ENCODE measurements around the gene SIGLEC6. TPM values are rescaled to one million over a fixed set of nuclear protein-coding genes. Genes with fewer than 3 reads are reported as not detected.

Gene SIGLEC6
- polyA plus RNA-seq, 2 donors, result 0.13 TPM; not detected in 1

DNA sequence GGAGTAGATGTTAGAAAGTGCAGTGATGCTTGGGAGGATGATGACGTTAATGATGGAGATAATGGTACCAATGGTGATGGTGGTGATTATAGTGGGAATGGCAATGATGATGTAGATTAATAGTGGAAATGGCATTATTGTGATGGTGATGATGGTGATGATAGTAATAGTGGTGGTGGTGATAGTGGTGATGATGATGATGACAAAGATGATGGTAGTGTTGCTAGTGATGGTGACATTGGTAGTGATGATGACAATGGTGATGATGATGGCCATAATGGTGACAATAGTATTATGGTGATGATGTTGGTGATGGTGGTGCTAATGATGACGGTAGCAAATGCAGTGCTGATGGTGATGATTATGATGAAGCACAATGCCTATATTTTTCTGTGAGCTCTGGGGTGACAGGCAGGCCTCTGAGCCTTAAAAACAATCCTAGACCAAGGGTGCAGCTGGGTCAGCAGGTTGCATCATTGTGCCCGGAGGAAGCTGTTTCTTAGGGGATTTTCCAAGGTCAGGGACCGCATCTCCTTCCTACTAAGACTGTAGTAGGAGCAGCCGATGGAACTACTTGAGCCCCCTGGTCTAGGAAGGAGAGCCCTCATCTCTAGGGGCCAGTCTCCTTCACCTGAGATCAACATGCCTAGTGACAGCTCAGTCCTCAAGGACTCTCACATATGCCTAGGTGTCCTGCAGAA is 45.4 kb downstream of the SIGLEC6 start:
- 76 to 80% methylated on average over 5 of the region's 5 CpGs for WGBS, 2 donors
- no peak overlapping the region for H3K4me3 ChIP-seq (ENCODE audit: low read depth in 1 of 2, low read length in 2 of 2)
- no peaks in the 10 kb centered on the region for H3K36me3 ChIP-seq (ENCODE audit: control insufficient read depth in 2 of 2, insufficient read depth in 2 of 2, low read length in 1 of 2)
- H3K4me1 ChIP-seq (ENCODE audit: control insufficient read depth in 2 of 2, insufficient read depth in 2 of 2, low read length in 1 of 2), result no peaks in the 10 kb centered on the region
- no peak overlapping the region for H3K27ac ChIP-seq (ENCODE audit: low read depth in 2 of 2, low read length in 1 of 2)
- no peaks in the 10 kb centered on the region for H3K27me3 ChIP-seq (ENCODE audit: control insufficient read depth in 1 of 2, insufficient read depth in 2 of 2, low read length in 2 of 2)
- H3K9me3 ChIP-seq (ENCODE audit: control insufficient read depth in 2 of 2, insufficient read depth in 1 of 2, low read depth in 1 of 2, low read length in 1 of 2), result no peaks in the 10 kb centered on the region

DNA sequence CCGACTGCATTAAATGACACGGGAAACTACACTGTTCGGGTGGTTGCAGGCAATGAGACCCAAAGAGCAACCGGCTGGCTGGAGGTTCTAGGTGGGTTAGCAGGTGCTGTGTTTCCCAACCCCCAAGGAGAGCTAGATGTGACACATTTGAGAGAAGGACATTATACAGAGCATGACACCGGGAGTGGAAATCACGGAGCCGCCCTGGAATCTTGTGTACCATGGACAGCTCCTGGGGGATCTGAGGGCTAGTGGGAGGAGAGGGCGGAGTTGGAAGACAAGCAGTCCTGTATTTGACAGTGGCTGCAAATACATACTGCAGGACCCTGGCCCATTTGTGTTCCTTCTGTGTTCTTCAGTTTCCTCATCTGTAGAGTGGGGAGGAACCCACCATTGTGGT is 50.9 kb downstream of the SIGLEC6 start:
- WGBS, 2 donors, result 37 to 41% methylated on average over 8 of the region's 8 CpGs
- Histone ChIP-seq H3K4me3 (ENCODE audit: low read depth in 1 of 2, low read length in 2 of 2) (no peak overlapping the region), H3K36me3 (ENCODE audit: control insufficient read depth in 2 of 2, insufficient read depth in 2 of 2, low read length in 1 of 2) (no peaks in the 10 kb centered on the region), H3K4me1 (ENCODE audit: control insufficient read depth in 2 of 2, insufficient read depth in 2 of 2, low read length in 1 of 2) (no peaks in the 10 kb centered on the region), H3K9me3 (ENCODE audit: control insufficient read depth in 2 of 2, insufficient read depth in 1 of 2, low read depth in 1 of 2, low read length in 1 of 2) (no peaks in the 10 kb centered on the region), H3K27me3 (ENCODE audit: control insufficient read depth in 1 of 2, insufficient read depth in 2 of 2, low read length in 2 of 2) (no peaks in the 10 kb centered on the region), H3K27ac (ENCODE audit: low read depth in 2 of 2, low read length in 1 of 2) (no peak overlapping the region)

DNA sequence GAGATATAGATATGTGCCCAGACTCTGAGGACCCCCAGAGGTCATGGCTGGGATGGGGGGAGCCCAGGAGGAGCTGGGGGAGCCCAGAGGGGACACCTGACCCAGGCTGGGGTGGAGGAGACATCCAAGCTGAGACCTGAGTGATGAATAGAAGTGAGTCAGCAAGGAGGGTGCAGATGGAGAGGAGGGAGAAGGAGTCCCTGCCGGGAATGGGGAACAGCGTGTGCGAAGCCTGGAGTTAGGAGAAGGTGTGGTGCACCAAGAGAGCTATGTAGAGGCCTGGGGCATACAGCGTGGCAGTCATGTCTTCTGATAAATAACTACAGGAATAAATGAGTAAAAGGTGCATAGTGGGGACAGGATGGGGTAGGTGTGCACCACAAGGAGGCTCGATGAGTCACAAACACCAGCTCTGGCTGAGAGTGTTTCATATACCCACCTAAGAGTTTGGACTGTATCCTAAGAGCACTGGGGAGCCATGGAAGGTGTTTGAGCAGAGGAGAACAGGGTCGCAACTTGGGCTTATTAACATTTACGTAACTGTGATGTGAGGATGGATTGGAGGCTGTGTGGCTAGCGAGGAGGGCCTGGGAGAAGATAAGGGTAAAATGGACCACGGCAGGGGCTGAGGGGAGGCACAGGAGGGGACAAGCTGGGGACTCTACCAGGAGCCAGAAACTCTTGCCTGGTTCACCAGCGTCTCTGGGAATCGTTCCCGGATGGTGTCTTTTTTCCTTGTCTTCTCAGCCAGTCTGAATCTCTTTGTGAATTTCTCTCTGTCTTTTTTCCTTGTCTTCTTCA is 51.7 kb downstream of the SIGLEC6 start:
- WGBS, 2 donors, result 80% methylated on average over 12 of the region's 12 CpGs
- Histone ChIP-seq H3K27ac (ENCODE audit: low read depth in 2 of 2, low read length in 1 of 2) (no peak overlapping the region), H3K9me3 (ENCODE audit: control insufficient read depth in 2 of 2, insufficient read depth in 1 of 2, low read depth in 1 of 2, low read length in 1 of 2) (no peaks in the 10 kb centered on the region), H3K36me3 (ENCODE audit: control insufficient read depth in 2 of 2, insufficient read depth in 2 of 2, low read length in 1 of 2) (no peaks in the 10 kb centered on the region), H3K27me3 (ENCODE audit: control insufficient read depth in 1 of 2, insufficient read depth in 2 of 2, low read length in 2 of 2) (no peaks in the 10 kb centered on the region), H3K4me3 (ENCODE audit: low read depth in 1 of 2, low read length in 2 of 2) (no peak overlapping the region), H3K4me1 (ENCODE audit: control insufficient read depth in 2 of 2, insufficient read depth in 2 of 2, low read length in 1 of 2) (no peaks in the 10 kb centered on the region)

DNA sequence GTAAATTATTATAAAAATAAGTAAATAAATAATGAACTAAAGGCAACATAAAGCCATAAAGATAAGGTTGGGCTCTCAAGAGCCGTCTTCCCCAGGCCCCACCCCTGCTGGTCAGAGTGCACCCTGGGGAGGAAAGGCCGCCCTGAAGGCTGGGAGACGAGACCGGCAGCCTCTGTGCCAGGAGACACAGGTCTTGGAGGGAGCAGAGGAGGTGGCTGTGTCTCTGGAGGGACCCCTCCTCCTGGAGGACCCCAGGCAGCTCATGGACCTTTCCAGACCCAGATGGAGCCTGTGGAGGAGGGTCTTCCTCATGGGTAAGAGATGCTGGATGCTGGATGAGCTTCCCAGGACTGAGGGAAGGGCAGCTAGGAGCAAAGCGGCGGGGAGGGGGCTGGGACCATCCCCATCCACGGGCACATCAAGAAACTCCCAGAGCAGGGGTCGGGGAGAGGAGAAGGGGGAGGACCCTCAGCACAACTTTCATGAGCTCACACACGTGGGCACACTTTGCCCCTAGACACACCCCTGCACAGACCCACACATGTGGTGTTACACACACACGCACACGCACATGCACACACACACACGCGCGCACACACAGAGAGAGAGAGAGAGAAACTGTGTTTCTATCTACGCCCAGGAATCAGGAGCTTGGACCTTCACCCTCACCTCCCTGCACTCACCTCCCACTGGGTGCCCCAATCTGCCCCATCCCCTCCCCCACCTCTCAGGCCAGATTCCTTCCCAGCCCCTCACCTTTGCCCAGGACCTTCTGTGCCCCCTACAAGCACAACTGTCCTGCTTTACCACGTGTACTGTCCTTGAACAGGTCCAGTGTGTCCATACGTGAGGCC is 52.9 kb downstream of the SIGLEC6 start, which contains the start of gene CEACAM18:
CEACAM18 (plus strand) TSS at position 159 of the 854 bp plus-strand sequence.
- 57% methylated on average over 17 of the region's 17 CpGs for WGBS, 2 donors
- H3K4me3 ChIP-seq (ENCODE audit: low read depth in 1 of 2, low read length in 2 of 2), result no peak within 1 kb of the TSS
- H3K36me3 ChIP-seq (ENCODE audit: control insufficient read depth in 2 of 2, insufficient read depth in 2 of 2, low read length in 1 of 2), result no peaks in the 10 kb centered on the region
- no peaks in the 10 kb centered on the region for H3K4me1 ChIP-seq (ENCODE audit: control insufficient read depth in 2 of 2, insufficient read depth in 2 of 2, low read length in 1 of 2)
- H3K27me3 ChIP-seq (ENCODE audit: control insufficient read depth in 1 of 2, insufficient read depth in 2 of 2, low read length in 2 of 2), result no peaks in the 10 kb centered on the region
- H3K9me3 ChIP-seq (ENCODE audit: control insufficient read depth in 2 of 2, insufficient read depth in 1 of 2, low read depth in 1 of 2, low read length in 1 of 2), result no peaks in the 10 kb centered on the region
- no peak within 1 kb of the TSS for H3K27ac ChIP-seq (ENCODE audit: low read depth in 2 of 2, low read length in 1 of 2)

DNA sequence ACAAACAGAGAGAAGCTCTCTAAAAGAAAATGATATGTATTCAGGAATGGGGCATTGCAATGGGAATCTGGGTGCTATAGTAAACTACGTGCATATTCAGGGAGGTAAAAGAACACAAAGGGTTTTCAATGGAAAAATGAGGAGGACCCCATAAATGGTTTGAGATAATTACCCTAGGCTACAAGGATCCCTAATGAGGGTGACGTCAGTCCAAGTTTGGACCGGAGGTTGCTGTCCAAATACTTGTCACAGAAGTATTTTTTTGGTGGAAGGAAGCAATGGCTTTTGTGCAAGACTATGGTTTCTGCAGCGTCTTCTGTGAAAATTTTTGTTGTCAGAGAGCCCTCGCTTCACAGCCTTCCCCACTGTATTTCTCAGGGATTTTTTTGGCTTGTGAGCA is 54.1 kb downstream of the SIGLEC6 start:
- 68 to 69% methylated on average over 5 of the region's 5 CpGs for WGBS, 2 donors
- Histone ChIP-seq H3K27ac (ENCODE audit: low read depth in 2 of 2, low read length in 1 of 2) (no peak overlapping the region), H3K4me1 (ENCODE audit: control insufficient read depth in 2 of 2, insufficient read depth in 2 of 2, low read length in 1 of 2) (no peaks in the 10 kb centered on the region), H3K4me3 (ENCODE audit: low read depth in 1 of 2, low read length in 2 of 2) (no peak overlapping the region), H3K27me3 (ENCODE audit: control insufficient read depth in 1 of 2, insufficient read depth in 2 of 2, low read length in 2 of 2) (no peaks in the 10 kb centered on the region), H3K9me3 (ENCODE audit: control insufficient read depth in 2 of 2, insufficient read depth in 1 of 2, low read depth in 1 of 2, low read length in 1 of 2) (no peaks in the 10 kb centered on the region), H3K36me3 (ENCODE audit: control insufficient read depth in 2 of 2, insufficient read depth in 2 of 2, low read length in 1 of 2) (no peaks in the 10 kb centered on the region)

DNA sequence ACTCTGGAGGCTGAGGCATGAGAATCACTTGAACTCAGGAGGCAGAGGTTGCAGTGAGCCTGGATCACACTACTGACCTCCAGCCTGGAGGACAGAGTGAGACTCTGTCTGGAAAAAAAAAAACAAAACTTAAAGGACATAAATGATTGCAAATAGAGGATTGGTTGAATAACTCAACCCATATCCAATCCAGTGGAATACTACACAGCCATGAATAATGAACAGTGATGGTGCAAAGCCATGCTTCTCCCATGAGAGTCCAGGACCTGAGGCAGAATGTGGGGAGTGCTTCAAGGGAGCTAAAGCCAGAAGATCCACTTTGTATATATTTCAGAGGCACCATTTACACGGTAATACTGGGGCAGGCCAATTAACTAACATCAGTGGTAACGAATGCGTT is 55.3 kb downstream of the SIGLEC6 start:
- H3K27me3 ChIP-seq (ENCODE audit: control insufficient read depth in 1 of 2, insufficient read depth in 2 of 2, low read length in 2 of 2), result no peaks in the 10 kb centered on the region
- no peak overlapping the region for H3K27ac ChIP-seq (ENCODE audit: low read depth in 2 of 2, low read length in 1 of 2)
- H3K4me1 ChIP-seq (ENCODE audit: control insufficient read depth in 2 of 2, insufficient read depth in 2 of 2, low read length in 1 of 2), result no peaks in the 10 kb centered on the region
- H3K4me3 ChIP-seq (ENCODE audit: low read depth in 1 of 2, low read length in 2 of 2), result no peak overlapping the region
- no peaks in the 10 kb centered on the region for H3K36me3 ChIP-seq (ENCODE audit: control insufficient read depth in 2 of 2, insufficient read depth in 2 of 2, low read length in 1 of 2)
- WGBS, 2 donors, result 92% methylated on average over 3 of the region's 3 CpGs
- no peaks in the 10 kb centered on the region for H3K9me3 ChIP-seq (ENCODE audit: control insufficient read depth in 2 of 2, insufficient read depth in 1 of 2, low read depth in 1 of 2, low read length in 1 of 2)

DNA sequence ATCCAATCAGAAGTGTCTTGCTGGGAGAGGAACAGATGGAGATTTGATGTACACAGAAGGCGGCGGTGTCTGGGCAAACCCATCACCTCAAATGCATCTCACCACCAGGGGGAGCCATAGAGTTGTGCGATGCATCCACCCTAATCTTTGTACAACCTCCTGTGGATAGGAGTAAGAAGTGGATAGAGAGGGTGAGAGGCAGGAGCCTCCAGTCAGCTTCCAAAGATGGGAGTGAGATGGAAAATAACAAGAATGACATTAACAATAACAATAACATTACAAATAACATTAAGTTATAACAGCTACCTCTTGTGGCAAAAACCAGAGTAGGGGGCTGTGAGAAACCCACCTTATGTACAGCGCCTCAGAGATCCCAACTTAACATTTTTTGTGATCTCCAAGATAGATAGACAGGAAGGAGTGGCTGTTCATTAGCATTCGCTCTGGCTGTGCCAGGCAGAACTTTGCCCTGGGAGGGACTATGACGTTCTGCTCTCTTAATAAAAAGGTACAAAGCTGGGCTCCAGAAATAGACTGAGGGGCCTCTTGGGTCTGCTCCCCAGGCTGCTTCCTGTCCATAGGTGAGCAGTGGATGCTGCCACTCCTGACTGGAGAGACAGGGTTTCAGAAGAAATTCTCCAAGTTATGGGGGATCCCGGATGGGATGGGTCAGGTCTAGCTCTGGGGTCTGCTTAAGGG is 58.3 kb downstream of the SIGLEC6 start:
- Histone ChIP-seq H3K27me3 (ENCODE audit: control insufficient read depth in 1 of 2, insufficient read depth in 2 of 2, low read length in 2 of 2) (no peaks in the 10 kb centered on the region), H3K27ac (ENCODE audit: low read depth in 2 of 2, low read length in 1 of 2) (no peak overlapping the region), H3K4me1 (ENCODE audit: control insufficient read depth in 2 of 2, insufficient read depth in 2 of 2, low read length in 1 of 2) (no peaks in the 10 kb centered on the region), H3K36me3 (ENCODE audit: control insufficient read depth in 2 of 2, insufficient read depth in 2 of 2, low read length in 1 of 2) (no peaks in the 10 kb centered on the region), H3K4me3 (ENCODE audit: low read depth in 1 of 2, low read length in 2 of 2) (no peak overlapping the region), H3K9me3 (ENCODE audit: control insufficient read depth in 2 of 2, insufficient read depth in 1 of 2, low read depth in 1 of 2, low read length in 1 of 2) (no peaks in the 10 kb centered on the region)
- 32% methylated on average over 7 of the region's 7 CpGs for WGBS, 2 donors

DNA sequence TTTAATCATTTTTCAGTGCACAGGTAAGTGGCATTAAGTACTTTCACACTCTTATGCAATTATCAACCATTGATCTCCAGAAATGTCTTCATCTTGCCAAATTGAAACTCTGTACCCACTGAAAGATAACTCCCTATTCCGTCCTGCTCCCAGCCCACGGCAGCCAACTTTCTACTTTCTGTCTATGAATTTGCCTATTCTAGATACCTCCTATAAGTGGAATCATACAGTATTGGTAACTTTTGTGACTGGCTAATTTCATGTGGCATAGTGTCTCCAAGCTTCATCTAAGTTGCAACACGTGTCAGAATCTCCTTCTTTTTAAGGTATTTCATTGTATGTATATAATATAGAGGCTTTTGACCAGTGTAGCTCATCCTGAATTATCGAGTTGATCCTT is 58.9 kb downstream of the SIGLEC6 start:
- H3K9me3 ChIP-seq (ENCODE audit: control insufficient read depth in 2 of 2, insufficient read depth in 1 of 2, low read depth in 1 of 2, low read length in 1 of 2), result no peaks in the 10 kb centered on the region
- no peaks in the 10 kb centered on the region for H3K27me3 ChIP-seq (ENCODE audit: control insufficient read depth in 1 of 2, insufficient read depth in 2 of 2, low read length in 2 of 2)
- H3K36me3 ChIP-seq (ENCODE audit: control insufficient read depth in 2 of 2, insufficient read depth in 2 of 2, low read length in 1 of 2), result no peaks in the 10 kb centered on the region
- H3K4me3 ChIP-seq (ENCODE audit: low read depth in 1 of 2, low read length in 2 of 2), result no peak overlapping the region
- H3K4me1 ChIP-seq (ENCODE audit: control insufficient read depth in 2 of 2, insufficient read depth in 2 of 2, low read length in 1 of 2), result no peaks in the 10 kb centered on the region
- H3K27ac ChIP-seq (ENCODE audit: low read depth in 2 of 2, low read length in 1 of 2), result no peak overlapping the region
- 10 to 13% methylated on average over 4 of the region's 4 CpGs for WGBS, 2 donors

DNA sequence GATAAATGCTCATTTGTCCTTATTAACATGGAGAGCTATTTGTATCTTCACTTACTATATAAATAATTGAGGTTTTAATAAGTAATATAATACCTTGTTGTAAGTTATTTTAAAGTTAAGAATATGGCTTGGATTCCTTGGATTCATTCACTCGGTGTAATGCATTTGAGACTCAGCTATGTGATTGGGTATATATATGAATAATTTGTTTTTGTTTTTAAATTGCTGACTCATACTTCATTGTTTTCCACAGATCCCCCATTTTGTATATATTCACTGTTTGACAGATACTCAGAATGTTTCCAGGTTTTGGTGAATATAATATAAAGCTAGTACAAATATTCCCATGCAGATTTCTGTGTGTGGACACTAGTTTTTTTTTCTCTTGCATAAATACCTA is 59.9 kb downstream of the SIGLEC6 start:
- H3K4me1 ChIP-seq (ENCODE audit: control insufficient read depth in 2 of 2, insufficient read depth in 2 of 2, low read length in 1 of 2), result no peaks in the 10 kb centered on the region
- H3K4me3 ChIP-seq (ENCODE audit: low read depth in 1 of 2, low read length in 2 of 2), result no peak overlapping the region
- WGBS, 2 donors, result 33 to 53% methylated on average over 1 of the region's 1 CpG
- no peaks in the 10 kb centered on the region for H3K27me3 ChIP-seq (ENCODE audit: control insufficient read depth in 1 of 2, insufficient read depth in 2 of 2, low read length in 2 of 2)
- H3K27ac ChIP-seq (ENCODE audit: low read depth in 2 of 2, low read length in 1 of 2), result no peak overlapping the region
- no peaks in the 10 kb centered on the region for H3K9me3 ChIP-seq (ENCODE audit: control insufficient read depth in 2 of 2, insufficient read depth in 1 of 2, low read depth in 1 of 2, low read length in 1 of 2)
- no peaks in the 10 kb centered on the region for H3K36me3 ChIP-seq (ENCODE audit: control insufficient read depth in 2 of 2, insufficient read depth in 2 of 2, low read length in 1 of 2)
